ENCODE data around the gene PKP4.
A peak's percentile ranks its signal among the peaks of the same experiment; 100 is the strongest.

PKP4 gene

GRCh38 chr2:158716921-158717320, 260.2 kb downstream of the PKP4 start:
- no peak for DNase-seq (ENCODE audit: low spot score)

GRCh38 chr2:158717366-158718195, 260.8 kb downstream of the PKP4 start:
- no peak for DNase-seq (ENCODE audit: low spot score)

DNA sequence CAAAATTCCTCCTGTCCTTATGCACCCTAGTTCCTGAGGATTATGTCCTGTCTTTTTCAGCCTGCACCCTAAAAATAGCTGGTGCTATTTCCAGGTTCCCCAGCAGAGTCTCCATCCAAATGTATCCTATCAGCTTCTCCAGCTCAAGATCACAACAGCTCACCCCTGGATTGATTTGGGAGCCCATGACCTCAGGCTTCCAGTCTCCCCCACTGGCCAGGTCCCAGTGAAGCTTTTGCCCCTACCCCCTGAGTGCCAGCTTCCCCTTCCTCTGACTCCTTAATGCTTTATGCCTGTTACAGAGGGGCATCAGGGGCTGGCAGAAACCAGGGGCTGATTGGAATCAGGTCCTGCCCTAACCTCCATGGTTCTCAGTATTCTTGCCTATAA, 261.4 kb downstream of the PKP4 start:
- DNase-seq (ENCODE audit: low spot score), result no peak

GRCh38 chr2:158718851-158719250, 262.1 kb downstream of the PKP4 start:
- no peak for DNase-seq (ENCODE audit: low spot score)

DNA sequence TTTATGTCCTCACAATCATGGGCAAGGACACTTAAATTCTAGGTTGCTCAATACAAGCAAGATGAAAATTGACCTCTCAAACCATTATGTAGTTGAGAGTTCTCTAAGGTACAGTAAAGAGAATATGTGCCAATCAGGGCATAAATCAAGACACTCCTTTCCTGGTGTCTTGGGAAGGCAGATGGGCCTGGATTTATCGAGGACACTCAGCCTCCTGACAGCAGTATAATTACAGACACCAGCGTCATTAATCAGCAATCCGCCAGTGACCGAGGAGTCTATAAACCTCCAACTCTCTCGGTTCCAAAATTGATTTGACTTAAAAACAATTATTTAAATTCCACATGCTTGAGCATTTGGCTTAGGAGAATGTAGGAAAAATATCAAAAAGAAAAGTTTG, 262.7 kb downstream of the PKP4 start:
- DNase-seq (ENCODE audit: low spot score), result no peak

GRCh38 chr2:158722266-158723105, 265.7 kb downstream of the PKP4 start:
- no peak for DNase-seq (ENCODE audit: low spot score)

GRCh38 chr2:158723181-158723838, 266.6 kb downstream of the PKP4 start:
- DNase-seq (ENCODE audit: low spot score), result no peak

DNA sequence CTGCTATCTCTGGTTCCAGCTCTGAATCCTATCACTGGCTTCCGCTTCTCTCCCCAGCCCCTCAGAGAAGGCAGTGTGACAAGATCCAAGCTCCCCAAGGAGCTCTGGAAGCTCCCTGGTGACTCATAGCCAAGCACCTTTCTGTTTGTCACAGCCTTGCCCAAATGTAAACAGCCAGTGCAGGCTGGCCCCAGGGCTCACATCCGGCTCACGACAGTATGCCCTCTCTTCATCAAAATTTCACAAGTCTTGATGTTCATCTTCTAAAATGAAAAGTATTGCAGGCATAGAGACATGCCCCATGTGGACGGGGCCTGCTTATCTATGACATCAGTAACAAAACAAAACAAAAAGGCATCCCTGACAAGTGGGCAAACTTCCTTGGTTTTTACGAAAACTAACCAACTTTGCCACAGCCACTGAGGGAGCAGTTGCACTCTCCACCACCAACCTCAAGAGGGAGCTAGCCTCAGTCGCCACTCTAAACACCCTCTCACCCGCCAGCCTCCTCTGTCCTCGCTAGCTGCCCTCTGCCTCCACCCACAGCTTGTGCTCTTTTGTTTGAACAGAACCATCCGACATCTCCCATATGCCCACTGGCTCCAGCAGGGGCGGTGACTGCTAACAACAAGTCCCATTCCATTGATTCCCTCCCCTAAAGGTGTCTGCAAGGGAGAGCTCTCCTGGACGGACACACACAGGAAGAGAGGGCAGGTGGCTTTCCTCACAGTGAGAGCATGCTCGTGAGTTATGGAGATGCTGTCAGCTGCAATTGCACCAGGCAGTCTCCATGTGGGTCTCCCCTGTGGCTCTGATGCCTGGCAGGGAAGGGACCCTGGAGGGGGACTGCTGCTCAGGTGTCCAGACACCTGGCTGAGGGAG, 267.4 kb downstream of the PKP4 start:
- DNase-seq (ENCODE audit: low spot score), result peak; percentile 54

GRCh38 chr2:158724803-158725381, 268.1 kb downstream of the PKP4 start:
- DNase-seq (ENCODE audit: low spot score), result no peak

GRCh38 chr2:158725441-158725891, 268.7 kb downstream of the PKP4 start:
- no peak for DNase-seq (ENCODE audit: low spot score)

GRCh38 chr2:158726911-158727592, 270.3 kb downstream of the PKP4 start:
- no peak for DNase-seq (ENCODE audit: low spot score)

GRCh38 chr2:158728422-158728821, 271.7 kb downstream of the PKP4 start:
- no peak for DNase-seq (ENCODE audit: low spot score)

GRCh38 chr2:158729451-158729850, 272.7 kb downstream of the PKP4 start:
- no peak for DNase-seq (ENCODE audit: low spot score)

GRCh38 chr2:158729873-158730620, 273.3 kb downstream of the PKP4 start:
- DNase-seq (ENCODE audit: low spot score), result no peak

- no peak for DNase-seq (ENCODE audit: low spot score)
Measured at GRCh38 chr2:158730621-158731140, 273.9 kb downstream of the PKP4 start.

- DNase-seq (ENCODE audit: low spot score), result no peak
Measured at GRCh38 chr2:158731386-158731785, 274.6 kb downstream of the PKP4 start.
